Measurements from ENCODE around the gene ATP4B.

The ATP4B gene

DNA sequence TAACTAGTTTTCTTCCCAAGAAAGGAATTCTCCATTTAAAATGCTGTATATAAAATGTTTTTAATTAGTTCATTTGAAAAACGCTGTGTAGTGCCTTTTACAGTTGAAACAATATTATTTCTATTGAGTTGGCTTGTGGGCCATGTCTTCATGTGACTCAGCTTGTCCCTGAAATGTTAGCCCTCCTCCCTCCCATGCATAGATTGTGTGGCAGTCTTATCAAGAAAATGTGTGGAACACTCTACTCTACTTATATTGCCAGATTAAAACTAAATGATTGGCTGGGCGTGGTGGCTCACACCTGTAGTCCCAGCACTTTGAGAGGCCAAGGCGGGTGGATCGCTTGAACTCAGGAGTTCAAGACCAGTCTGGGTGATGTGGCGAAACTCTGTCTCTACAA is 40.0 kb downstream of the ATP4B start:
- TF ChIP-seq CTCF (conservative IDR thresholded peaks at IDR 0.05; ENCODE audit: low read depth, low read length) = no peak
- no peak overlapping the region for H3K4me3 ChIP-seq (ENCODE audit: low read depth, low read length)
- peak; percentile 11 for DNase-seq (ENCODE audit: low read depth)

DNA sequence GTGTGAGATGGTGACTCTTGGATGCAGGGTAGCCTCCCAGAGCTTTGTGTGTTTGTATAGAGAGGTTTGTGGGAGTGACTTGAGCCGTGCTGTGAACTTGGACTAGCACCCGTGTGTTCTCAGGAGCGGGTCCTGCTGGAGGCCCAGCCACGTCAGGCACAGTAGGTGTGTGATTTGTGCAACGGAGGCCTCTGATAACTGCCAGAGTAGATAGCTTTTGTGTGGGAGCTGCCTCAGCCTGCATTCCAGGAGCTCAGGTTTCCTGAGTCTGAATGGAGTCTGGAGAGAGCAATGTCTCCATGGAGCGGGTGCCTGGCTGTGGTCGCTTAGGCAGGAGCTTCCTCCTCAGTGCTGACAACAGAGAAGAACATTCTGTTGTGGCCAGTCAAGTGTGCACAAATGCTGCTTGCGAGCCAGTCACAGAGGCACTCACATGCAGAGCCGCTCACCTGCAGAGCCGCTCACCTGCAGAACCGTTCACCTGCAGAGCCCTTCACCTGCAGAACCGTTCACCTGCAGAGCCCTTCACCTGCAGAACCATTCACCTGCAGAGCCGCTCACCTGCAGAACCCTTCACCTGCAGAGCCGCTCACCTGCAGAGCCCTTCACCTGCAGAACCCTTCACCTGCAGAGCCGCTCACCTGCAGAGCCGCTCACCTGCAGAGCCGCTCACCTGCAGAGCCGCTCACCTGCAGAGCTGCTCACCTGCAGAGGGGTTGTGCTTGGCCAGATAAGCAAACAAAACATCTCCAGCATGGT is 40.8 kb downstream of the ATP4B start:
- no peak for TF ChIP-seq CTCF (conservative IDR thresholded peaks at IDR 0.05; ENCODE audit: low read depth, low read length)
- peak; percentile 92 for DNase-seq (ENCODE audit: low read depth)
- no peak overlapping the region for H3K4me3 ChIP-seq (ENCODE audit: low read depth, low read length)

DNA sequence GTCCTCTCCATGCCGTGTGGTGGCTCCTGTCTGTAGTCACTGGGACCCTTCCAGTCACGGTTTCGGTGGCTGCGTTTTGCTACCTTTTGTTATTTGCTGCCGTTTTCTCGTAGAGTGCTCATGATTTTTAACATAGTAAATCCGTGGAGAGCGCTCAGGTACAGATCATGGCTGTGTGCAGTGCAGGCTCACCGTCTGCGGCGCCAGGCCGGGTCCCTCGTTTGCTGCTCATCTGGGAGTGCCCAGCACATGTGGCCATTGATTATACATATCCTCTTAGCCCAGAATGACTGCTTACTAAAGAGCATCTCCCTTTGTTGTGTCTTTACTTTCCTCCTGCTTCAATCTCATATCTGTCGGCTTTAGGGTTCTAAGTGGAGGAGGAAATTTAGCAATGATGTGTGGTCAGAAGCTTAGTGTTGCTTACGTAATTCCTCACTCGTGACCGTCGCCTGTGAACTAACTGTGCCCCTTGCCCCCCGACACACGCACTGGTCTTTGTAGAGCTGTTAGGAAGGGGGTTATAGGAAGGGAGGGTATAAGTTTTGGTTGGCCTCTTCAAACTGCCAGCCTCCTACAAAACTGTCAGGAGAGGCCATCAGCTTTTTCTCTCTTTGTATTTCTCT is 41.6 kb downstream of the ATP4B start:
- TF ChIP-seq CTCF (conservative IDR thresholded peaks at IDR 0.05; ENCODE audit: low read depth, low read length) = no peak
- peak; percentile 92 for DNase-seq (ENCODE audit: low read depth)
- H3K4me3 ChIP-seq (ENCODE audit: low read depth, low read length) = no peak overlapping the region

GRCh38 chr13:113613789-113614379 is 44.1 kb downstream of the ATP4B start:
- H3K4me3 ChIP-seq (ENCODE audit: low read depth, low read length) = no peak overlapping the region
- no peak for DNase-seq (ENCODE audit: low read depth)
- TF ChIP-seq CTCF (conservative IDR thresholded peaks at IDR 0.05; ENCODE audit: low read depth, low read length) = no peak

DNA sequence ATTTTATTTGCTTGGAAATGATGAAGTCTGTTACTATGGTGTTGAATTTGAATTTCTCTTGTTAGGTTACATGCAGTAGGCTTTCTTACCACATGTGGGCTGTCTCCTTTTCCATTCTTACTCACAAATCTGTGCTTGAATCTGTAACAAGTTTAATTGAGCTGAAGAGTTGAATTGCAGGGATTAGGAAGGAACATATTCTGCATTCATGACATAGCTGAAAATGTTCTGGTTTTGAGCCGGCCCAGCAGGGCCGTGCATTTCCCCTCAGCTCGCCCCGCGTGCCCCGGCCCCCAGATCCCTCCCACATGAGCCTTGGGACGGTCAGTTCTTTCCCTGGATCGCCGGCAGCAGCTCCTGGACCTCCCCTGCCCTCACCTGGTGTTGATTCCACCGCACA is 45.4 kb downstream of the ATP4B start:
- no peak overlapping the region for H3K4me3 ChIP-seq (ENCODE audit: low read depth, low read length)
- no peak for TF ChIP-seq CTCF (conservative IDR thresholded peaks at IDR 0.05; ENCODE audit: low read depth, low read length)
- DNase-seq (ENCODE audit: low read depth) = peak; percentile 33

DNA sequence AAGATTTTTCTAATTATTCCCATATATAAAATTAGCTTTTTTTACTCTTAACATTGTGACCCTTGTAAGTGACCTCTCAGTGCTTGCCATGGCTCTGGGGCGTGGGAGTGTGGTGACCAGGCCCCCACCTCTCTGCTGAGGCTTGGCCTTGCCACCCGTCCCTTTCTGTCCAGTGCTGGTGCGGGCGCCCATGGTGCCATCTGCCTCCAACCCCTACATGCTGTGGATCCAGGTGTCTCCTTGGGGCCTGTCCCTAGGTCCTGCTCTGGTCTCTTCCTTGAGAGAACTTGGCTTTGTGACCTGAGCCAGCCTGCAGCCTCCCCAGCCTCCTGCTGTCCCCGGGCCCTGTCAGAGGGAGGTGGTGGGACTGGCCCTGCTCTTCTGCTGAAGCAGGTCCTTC is 46.0 kb downstream of the ATP4B start:
- DNase-seq (ENCODE audit: low read depth) = no peak
- no peak for TF ChIP-seq CTCF (conservative IDR thresholded peaks at IDR 0.05; ENCODE audit: low read depth, low read length)

More for the DNA sequence above, 46.0 kb downstream of the ATP4B start:
- H3K4me3 ChIP-seq (ENCODE audit: low read depth, low read length) = no peak overlapping the region

Measured in choroid plexus epithelial cell (primary cell).